Activated T-helper 1 cell treated with anti-CD3 and anti-CD28 coated beads, Interleukin-2, amount 50 U/mL, for 16 hours (primary cell): ENCODE results near the gene LPCAT1.

Experiments
- DNase-seq, 2 donors: peaks; one replicate each; pipeline ENCODE4 v3.0.0-alpha.2; 2020; ENCODE audit warnings: low read depth in 1 of 2, low spot score in 1 of 2

LPCAT1 gene

DNA sequence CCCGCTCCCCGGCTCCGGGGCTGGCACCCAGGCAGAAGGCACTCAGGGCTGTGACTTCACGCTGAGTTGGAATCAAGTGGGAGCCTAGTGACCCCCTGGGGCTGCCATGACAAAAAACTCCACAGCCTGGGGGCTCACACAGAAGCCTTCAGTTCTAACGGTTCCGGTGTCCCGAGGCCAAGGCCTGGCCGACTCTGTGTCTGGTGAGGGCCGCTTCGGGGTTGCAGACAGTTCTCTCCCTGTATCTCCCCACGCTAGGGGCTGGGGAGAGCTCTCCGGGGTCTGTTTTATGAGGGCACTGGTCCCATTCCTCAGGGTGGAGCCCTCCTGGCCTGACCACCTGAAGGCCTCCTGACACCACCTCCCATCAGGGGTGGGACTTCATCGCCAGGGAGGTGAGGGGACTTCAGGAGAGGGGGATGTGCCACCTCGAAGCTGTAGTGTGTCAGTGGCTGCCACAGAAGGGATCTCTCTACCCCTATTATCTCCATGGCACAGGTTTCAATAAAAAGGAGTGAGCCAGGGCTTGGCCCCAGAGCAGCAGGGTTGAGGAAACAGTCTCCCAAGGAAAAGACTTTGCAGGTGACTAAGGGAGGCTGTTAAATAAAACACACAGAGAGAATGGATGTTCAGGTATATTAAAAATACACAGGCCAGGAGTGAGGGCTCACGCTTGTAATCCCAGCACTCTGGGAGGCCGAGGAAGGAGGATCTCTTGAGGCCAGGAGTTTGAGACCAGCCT, 77.0 kb downstream of the LPCAT1 start:
- no peak for DNase-seq

- no peak for DNase-seq
Observed at GRCh38 chr5:1445689-1446601, 77.8 kb downstream of the LPCAT1 start.

GRCh38 chr5:1445313-1445688, 78.5 kb downstream of the LPCAT1 start, which contains the start of gene SLC6A3:
SLC6A3 (minus strand) TSS chr5:1445440; CDS start chr5:1443197, 2,243 bp downstream.
- DNase-seq = no peak

DNA sequence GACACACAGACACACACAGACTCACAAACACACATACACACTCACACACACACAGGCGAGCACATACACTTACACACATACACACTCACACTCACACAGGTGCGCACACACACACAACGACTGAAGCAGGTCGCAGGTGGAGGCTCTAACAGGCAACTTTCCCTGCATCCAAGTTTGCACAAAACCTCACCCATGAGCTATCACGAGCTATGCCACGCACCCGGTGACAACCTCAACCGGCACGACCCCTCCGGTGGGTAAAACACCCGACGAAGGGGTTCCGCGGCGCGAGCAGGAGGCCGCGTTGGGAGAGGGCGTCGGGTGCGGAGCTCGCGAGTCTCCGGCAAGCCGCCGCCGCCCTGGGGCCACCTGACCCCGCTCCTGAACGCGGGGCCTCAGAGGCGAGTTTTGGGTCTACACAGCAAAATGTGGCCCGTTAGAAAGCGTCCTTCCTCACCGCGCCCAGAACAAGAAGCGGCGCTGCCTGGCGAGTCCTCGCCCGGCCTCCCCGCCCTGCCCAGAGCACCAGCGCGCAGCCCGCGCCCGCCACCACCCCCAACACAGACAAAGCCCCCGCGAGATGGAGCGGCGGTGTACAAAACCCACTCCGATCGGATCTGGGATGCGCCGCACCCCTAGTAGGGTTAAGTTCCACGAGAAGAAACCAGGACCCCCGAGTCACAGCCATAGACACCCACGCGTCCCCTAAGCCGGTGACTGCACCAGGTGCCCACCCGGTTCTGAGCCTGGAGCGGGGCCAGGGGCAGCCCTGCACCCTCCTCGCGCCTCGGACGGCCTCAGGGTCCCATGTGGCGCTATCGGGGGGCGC, 79.2 kb downstream of the LPCAT1 start:
- no peak for DNase-seq

- no peak for DNase-seq
Observed at GRCh38 chr5:1443991-1444360, 79.8 kb downstream of the LPCAT1 start.

DNA sequence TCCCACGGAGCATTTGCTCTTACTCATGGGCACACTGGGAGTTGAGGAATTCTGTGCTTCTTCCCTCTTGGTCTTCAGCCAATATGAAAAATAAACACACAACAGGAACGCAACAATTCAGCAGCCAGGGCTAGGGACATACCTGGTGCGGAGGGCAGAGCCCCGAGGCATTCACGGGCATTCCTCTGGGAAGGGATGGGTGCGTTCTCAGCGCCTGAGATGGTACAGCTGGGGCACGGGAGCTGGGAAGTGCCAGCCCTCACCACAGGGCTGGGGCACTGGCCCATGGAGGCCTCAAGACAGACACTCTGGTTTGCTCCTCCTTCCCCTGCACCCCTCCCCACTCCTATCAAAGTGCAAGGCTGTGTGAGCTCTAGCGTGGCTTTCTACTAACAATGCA, 80.6 kb downstream of the LPCAT1 start:
- DNase-seq = no peak

- no peak for DNase-seq
Observed at GRCh38 chr5:1442222-1443145, 81.3 kb downstream of the LPCAT1 start.

DNA sequence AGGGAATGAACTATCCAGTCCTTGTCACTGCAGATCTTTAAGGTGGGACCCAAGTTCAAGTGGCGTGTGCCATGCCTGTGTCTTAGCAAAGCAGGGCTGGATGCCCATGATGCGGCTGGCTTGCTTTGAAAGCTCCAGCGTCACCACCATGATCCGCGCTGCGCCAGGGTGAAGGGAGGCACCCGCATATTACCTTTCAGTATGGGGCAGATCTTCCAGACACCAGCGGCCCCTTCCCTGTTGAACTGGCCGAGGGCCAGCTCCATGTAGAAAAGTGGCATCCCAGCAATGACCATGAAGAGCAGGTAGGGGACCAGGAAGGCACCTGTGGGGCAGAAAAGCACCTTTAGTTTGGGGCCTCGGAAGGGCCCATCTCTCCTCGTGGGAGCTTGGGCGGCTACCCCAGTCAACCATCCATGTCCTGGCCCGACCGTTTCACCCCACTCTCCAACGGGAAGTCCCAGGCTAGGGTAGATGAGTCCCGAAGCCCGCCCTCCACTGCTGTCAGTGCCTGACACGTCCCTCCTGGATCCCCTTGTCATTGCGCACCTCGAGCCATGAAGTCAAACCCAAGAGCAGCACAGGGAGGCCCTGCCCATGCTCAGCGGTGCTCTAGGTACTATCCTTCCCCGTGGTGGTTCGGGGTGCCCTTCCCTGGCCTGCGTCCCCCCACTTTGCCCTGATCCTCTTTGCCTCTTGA, 82.4 kb downstream of the LPCAT1 start:
- no peak for DNase-seq

DNA sequence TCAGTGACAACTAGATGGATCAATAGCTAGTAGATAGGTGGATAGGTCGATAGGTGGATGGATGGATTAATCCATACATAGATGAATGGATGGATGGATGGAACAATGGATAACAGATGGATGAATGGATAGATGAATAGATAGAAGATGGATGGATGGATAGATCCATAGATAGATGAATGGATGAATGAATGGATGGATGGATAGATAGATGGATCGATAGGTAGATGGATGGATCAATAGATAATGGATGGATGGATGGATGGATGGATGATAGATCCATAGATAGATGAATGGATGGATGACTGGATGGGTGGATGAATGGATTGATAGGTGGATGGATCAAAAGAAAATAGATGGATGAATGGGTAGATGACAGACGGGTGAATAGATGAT, 83.7 kb downstream of the LPCAT1 start:
- no peak for DNase-seq

DNA sequence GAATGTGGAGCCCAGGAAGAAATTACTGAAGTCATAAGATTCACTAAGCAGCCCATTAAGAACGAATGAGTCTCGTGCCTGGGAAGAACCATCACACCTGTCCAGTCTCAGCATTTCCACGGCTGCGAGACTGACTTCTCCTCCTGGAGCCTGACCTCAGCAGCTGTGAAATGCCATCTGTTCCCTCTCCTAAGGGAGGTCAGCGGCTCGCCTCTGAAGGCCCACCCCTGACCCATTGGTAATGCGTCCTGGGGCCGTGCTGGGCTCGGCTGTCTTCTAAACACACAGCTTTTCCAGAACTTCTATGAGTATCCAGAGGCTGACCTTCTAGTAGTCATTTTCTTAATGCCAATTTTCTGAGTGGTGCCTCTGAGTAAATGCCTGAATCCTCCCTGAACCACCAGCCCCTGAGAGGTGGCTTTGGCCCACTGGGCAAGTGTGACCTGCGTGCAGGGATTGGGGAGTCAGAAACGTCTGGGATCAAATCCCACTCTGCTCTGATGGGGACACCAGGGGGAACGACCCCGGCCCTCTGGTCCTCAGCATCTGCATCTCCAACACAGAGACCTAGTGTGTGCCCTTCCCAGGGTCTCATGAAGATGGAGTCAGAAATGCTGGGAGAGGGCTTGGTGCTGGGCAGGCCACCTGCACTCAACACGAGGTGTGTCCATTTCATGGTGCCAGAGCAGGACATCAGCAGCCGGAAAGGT, 84.2 kb downstream of the LPCAT1 start:
- no peak for DNase-seq

DNA sequence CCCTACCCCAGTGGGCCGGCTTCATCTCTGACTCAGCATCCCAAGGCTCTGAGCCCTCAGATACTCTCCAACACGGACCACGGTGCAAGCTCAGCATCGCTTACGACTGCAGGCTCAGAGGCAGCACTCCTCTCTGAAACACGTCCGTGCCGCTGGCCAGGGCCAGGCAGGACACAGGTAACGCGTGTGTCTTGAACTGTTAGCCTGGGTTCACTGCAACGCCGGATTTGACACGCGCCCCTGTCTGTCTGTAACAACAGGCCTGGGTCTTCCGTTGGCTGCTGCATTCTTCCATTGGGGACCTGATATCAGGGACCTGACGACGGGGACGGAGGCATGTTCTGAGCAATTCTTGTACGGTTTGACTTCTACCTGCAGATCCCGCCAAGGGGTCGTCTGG, 84.9 kb downstream of the LPCAT1 start:
- DNase-seq = no peak

GRCh38 chr5:1437876-1438559, 85.7 kb downstream of the LPCAT1 start:
- no peak for DNase-seq

DNA sequence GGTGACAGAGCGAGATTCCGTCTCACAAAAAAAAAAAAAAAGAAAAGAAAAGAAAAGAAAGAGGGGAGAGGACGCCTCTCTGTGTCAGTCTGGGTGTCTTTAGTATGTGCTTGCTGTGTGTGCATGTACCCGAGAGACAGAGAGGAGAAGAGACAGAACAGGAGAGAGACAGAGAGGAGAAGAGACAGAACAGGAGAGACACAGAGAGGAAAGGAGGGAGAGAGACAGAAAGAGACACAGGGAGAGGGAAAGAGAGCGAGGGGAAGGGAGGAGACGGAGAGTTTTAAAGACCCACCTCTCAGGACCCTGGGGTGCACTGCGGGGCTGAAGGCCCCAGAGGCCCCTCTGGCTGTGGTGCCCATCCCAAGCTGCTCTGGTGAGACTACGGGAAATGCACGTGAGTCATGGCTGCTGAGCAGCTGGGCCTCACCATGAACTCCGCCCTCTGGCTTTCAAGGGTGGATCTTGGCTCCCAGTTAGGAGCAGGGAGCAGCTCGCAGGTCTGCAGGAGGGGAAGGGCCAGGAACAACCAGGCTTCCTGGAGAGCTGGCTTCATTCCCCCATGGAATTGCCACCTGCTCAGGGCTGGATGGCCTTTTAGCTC, 86.4 kb downstream of the LPCAT1 start:
- no peak for DNase-seq

GRCh38 chr5:1436681-1437080, 87.1 kb downstream of the LPCAT1 start:
- no peak for DNase-seq

GRCh38 chr5:1436036-1436435, 87.7 kb downstream of the LPCAT1 start:
- no peak for DNase-seq

DNA sequence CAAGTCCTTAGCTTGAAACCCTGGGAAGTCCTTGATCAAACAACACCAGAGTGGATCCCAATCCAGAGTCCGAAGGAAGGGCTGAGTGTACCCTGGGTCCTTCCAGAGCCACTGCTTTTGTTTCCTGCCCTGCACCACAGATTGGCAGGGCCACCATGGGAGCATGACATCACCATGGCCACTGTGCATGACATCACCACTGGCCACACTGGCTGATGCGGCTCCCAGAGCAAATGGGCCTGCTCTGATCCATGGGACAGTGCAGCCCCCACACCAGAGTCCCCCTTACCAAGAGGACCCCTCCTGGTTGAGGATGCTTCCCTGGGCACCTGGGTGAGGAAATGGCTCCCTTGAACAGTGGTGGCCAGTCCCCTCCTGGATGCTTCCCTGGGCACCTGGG, 88.4 kb downstream of the LPCAT1 start:
- no peak for DNase-seq

DNA sequence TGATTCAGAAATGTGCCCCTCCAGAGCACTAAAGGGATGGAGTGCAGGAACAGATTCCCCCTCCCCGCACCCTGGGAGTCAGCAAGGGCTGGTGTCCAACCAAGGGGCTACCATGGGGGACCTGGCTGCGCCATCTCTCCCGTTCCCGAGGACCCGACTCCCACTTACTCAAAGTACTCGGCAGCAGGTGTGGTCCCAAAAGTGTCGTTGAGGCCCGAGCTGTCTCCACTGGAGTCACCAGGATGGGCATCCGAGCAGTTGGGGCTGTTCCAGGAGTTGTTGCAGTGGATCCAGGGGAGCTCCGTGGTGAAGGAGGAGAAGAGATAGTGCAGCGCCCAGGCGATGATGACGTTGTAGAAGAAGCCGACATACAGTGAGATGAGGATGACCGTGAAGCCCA, 91.5 kb downstream of the LPCAT1 start:
- DNase-seq = no peak

DNA sequence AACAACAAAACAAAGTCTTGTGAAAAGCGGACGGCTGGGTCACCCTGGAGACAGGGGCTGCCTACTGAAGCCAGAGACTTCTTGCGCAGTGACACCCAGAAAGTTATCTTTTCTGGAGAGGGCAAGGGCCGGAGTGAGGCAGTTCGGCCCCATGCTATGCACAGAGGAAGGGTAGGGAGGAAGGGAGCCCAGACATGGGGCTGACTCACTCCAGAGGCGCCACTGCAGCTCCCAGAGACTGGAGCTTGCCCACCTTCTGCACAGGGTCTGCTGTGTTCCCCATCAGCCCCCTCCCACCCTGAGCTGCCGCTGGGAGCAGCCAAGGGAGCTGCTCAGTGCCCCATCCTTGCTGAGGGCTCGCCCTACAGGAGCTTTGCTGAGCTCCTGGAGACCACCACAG, 91.9 kb downstream of the LPCAT1 start:
- DNase-seq = no peak
